GM23338 (cell line): ENCODE data around the gene CD83. TPM values are rescaled to one million over a fixed set of nuclear protein-coding genes. Genes with fewer than 3 reads are reported as not detected.

Source experiments
- ATAC-seq: fragments of 200-7000 bp; cut with Tn5 transposase; 3 replicates; pipeline ENCODE4 v1.9.1; 2020
- DNase-seq: peaks from one replicate; pipeline ENCODE4 v3.0.0-alpha.2; 2015; ENCODE audit warnings: low spot score
- H2AFZ ChIP-seq: fragments of 200-600 bp; sonication (generic); 2 replicates; pipeline ENCODE4 v1.8.0; 2016; ENCODE audit warnings: antibody characterized with exemption, mild to moderate bottlenecking, moderate library complexity
- H3F3A ChIP-seq: fragments of 200-600 bp; sonication (generic); replicated peaks from 2 replicates; pipeline ENCODE4 v1.8.0; 2017; ENCODE audit warnings: antibody characterized with exemption, mixed run types, low read depth
- H3K27ac ChIP-seq: fragments of 200-600 bp; sonication (generic); 2 replicates; pipeline ENCODE4 v1.6.1; 2016; ENCODE audit warnings: low read depth
- H3K27me3 ChIP-seq: fragments of 200-600 bp; sonication (generic); 2 replicates; pipeline ENCODE4 v1.8.0; 2016; ENCODE audit warnings: mild to moderate bottlenecking, mixed run types, moderate library complexity; ENCODE audit not compliant: insufficient read depth
- H3K36me3 ChIP-seq: fragments of 200-600 bp; sonication (generic); 2 replicates; pipeline ENCODE4 v1.8.0; 2016; ENCODE audit warnings: mild to moderate bottlenecking; ENCODE audit not compliant: insufficient read depth
- H3K4me1 ChIP-seq: fragments of 200-600 bp; sonication (generic); 2 replicates; pipeline ENCODE4 v1.8.0; 2016; ENCODE audit warnings: mild to moderate bottlenecking, moderate library complexity; ENCODE audit not compliant: insufficient read depth
- H3K4me2 ChIP-seq: fragments of 200-600 bp; sonication (generic); 2 replicates; pipeline ENCODE4 v1.7.1; 2017; ENCODE audit warnings: mixed run types
- H3K4me3 ChIP-seq: fragments of 200-600 bp; sonication (generic); 2 replicates; pipeline ENCODE4 v1.6.1; 2016; ENCODE audit warnings: mixed run types
- H3K79me2 ChIP-seq: fragments of 200-600 bp; sonication (generic); replicated peaks from 2 replicates; pipeline ENCODE4 v1.8.0; 2017; ENCODE audit warnings: mild to moderate bottlenecking; ENCODE audit not compliant: insufficient read depth
- H3K9me2 ChIP-seq: fragments of 200-600 bp; sonication (generic); 2 replicates; pipeline ENCODE4 v1.8.0; 2017; ENCODE audit not compliant: insufficient read depth
- H4K20me1 ChIP-seq: fragments of 200-600 bp; sonication (generic); replicated peaks from 2 replicates; pipeline ENCODE4 v1.8.0; 2017; ENCODE audit warnings: mild to moderate bottlenecking; ENCODE audit not compliant: insufficient read depth
- H3K27ac Mint-ChIP-seq: 2 replicates; pipeline ENCODE4 v1.8.0; 2020; ENCODE audit warnings: inconsistent platforms, mild to moderate bottlenecking, moderate library complexity, mixed read lengths
- H3K27me3 Mint-ChIP-seq: 3 replicates; pipeline ENCODE4 v1.8.0; 2022; ENCODE audit warnings: low read depth, mild to moderate bottlenecking, moderate library complexity, mixed read lengths, inconsistent platforms; ENCODE audit not compliant: insufficient read depth, poor library complexity
- H3K36me3 Mint-ChIP-seq: 3 replicates; pipeline ENCODE4 v1.8.0; 2021; ENCODE audit warnings: low read depth, mild to moderate bottlenecking, inconsistent platforms, moderate library complexity, mixed read lengths
- H3K4me1 Mint-ChIP-seq: 3 replicates; pipeline ENCODE4 v1.8.0; 2020; ENCODE audit warnings: mild to moderate bottlenecking, inconsistent platforms, mixed read lengths
- H3K4me3 Mint-ChIP-seq: 3 replicates; pipeline ENCODE4 v1.8.0; 2021; ENCODE audit warnings: moderate library complexity, mild to moderate bottlenecking, inconsistent platforms, mixed read lengths
- H3K9me3 Mint-ChIP-seq: 3 replicates; pipeline ENCODE4 v1.8.0; 2020; ENCODE audit warnings: moderate library complexity, mild to moderate bottlenecking, inconsistent platforms, mixed read lengths
- CREB1 ChIP-seq: fragments of 250-450 bp; sonication (Bioruptor Pico); IDR thresholded peaks from 2 replicates; pipeline ENCODE4 v1.5.0; 2020; ENCODE audit warnings: low read depth, mild to moderate bottlenecking, moderate library complexity
- EZH2 ChIP-seq: fragments of 200-600 bp; sonication (generic); IDR thresholded peaks from one replicate; pipeline ENCODE4 v1.8.0; 2017; ENCODE audit warnings: antibody characterized with exemption, mild to moderate bottlenecking, low read depth; ENCODE audit not compliant: unreplicated experiment
- EZH2phosphoT487 ChIP-seq: fragments of 200-600 bp; sonication (generic); IDR thresholded peaks from one replicate; pipeline ENCODE4 v1.8.1; 2018; ENCODE audit warnings: antibody characterized with exemption; ENCODE audit not compliant: unreplicated experiment
- JUNB ChIP-seq: IDR thresholded peaks from one replicate; pipeline ENCODE4 v1.6.1; 2016; ENCODE audit warnings: antibody characterized with exemption; ENCODE audit not compliant: unreplicated experiment
- STAT1 ChIP-seq: IDR thresholded peaks from one replicate; pipeline ENCODE4 v1.6.1; 2016; ENCODE audit warnings: antibody characterized with exemption; ENCODE audit not compliant: unreplicated experiment
- ZNF331 ChIP-seq: fragments of 250-450 bp; sonication (Bioruptor Pico); IDR thresholded peaks from 2 replicates; pipeline ENCODE4 v1.5.0; 2020; ENCODE audit warnings: low read depth, mild to moderate bottlenecking, moderate library complexity
- polyA plus RNA-seq: library from polyadenylated mRNA; unstranded; fragments of >200 nt; fragmentation: Nextera tagmentation; extraction: Ambion mirVana; gene quantifications from 2 replicates; pipeline ENCODE4 v1.2.1, GENCODE V29; 2016
- total RNA-seq: library from RNA; depleted of rRNA; stranded (reverse); fragments of >200 nt; shearing (Covaris generic); gene quantifications from 2 replicates; pipeline ENCODE4 v1.2.3, GENCODE V29; 2014
- TF ChIP-seq, protein P1 (sequence below), 2 experiments: fragments of 200-600 bp in 1 of 2; sonication (generic) in 1 of 2; conservative IDR thresholded peaks; 2 replicates each; pipeline versions ENCODE4 v1.5.1 to v1.6.1; 2016 to 2017; ENCODE audit warnings: antibody characterized with exemption in 2 of 2, low read depth in 2 of 2, mild to moderate bottlenecking in 2 of 2, moderate library complexity in 1 of 2
- TF ChIP-seq, protein P2 (sequence below): IDR thresholded peaks from one replicate; pipeline ENCODE4 v1.6.1; 2018; ENCODE audit warnings: antibody characterized with exemption; ENCODE audit not compliant: unreplicated experiment

Gene CD83
- total and polyA plus RNA-seq, 2 experiments from 2014 or later: 8.1 to 13.2 TPM

DNA sequence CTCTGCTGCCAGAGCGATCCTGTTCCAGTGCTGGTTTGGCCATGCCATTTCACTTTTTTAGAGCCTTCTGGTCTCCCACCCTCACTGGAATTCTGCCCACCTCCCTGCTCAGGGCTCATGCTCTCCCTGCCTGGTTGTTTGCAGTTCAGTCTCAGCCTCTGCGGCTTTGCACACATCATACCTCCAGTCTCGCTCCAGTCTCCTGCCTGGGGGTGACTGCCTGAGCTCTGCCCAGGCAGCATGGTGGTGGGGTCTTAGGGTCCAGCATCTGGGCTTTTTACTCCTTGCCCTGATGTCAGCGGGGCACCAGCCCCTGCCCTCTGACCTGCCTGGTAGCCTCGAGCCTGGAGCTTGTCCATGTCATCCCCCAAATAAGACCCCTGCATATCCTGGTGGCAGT lies 30.9 kb downstream of the CD83 start (continued):
- TF ChIP-seq, protein P1, sequence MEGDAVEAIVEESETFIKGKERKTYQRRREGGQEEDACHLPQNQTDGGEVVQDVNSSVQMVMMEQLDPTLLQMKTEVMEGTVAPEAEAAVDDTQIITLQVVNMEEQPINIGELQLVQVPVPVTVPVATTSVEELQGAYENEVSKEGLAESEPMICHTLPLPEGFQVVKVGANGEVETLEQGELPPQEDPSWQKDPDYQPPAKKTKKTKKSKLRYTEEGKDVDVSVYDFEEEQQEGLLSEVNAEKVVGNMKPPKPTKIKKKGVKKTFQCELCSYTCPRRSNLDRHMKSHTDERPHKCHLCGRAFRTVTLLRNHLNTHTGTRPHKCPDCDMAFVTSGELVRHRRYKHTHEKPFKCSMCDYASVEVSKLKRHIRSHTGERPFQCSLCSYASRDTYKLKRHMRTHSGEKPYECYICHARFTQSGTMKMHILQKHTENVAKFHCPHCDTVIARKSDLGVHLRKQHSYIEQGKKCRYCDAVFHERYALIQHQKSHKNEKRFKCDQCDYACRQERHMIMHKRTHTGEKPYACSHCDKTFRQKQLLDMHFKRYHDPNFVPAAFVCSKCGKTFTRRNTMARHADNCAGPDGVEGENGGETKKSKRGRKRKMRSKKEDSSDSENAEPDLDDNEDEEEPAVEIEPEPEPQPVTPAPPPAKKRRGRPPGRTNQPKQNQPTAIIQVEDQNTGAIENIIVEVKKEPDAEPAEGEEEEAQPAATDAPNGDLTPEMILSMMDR (conservative IDR thresholded peaks at IDR 0.05; ENCODE audit: low read depth in 2 of 2): no peak
- TF ChIP-seq STAT1 (no peak), EZH2phosphoT487 (no peak), JUNB (no peak), EZH2 (no peak), CREB1 (no peak), ZNF331 (no peak)

DNA sequence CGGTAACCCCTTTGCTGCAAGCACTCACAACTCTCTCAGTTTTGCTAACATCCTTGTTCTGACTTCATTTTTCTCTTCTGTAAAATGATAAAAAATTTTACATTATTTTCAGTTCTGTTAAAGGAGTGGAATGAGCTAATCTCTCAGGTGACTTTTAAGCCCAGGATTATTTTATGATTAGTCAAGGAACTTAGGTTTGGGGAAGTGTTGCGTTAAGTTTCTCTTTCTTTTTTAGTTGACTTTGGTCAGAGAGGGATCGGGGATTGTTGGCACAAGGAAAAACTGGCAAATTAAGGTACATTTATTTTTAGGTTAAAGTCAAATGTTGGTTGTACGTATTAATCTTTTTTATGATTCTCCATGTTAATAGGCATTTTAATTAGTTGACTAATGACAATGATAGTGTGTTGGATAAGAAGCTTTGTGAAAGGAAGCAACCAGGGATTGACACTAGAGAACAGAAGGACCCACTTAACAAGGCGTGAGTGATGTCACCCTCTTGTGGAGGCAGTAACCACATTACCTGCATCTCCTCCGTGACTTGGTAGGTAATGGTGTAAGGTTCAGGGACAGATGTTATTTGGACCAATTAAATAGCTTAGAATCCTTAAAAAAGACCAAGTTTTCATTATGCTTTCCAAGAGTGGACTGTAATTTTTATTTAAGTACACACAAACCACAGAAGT lies 31.6 kb downstream of the CD83 start:
- H3F3A ChIP-seq: no peaks in the 10 kb centered on the region
- DNase-seq (no peak), ATAC-seq (no peak)
- H3K36me3 ChIP-seq: no peaks in the 10 kb centered on the region
- Mint-ChIP-seq H3K27me3 (peaks cover 8% of the 10 kb centered on the region), H3K9me3 (no peaks in the 10 kb centered on the region; the same call in 2 of the 3 replicates), H3K4me3 (no peak overlapping the region), H3K27ac (no peak overlapping the region), H3K4me1 (peaks cover 6% of the 10 kb centered on the region), H3K36me3 (no peaks in the 10 kb centered on the region; the same call in 2 of the 3 replicates)
- no peaks in the 10 kb centered on the region for H3K27me3 ChIP-seq
- no peaks in the 10 kb centered on the region; the same call in 1 of the 2 replicates for H3K4me1 ChIP-seq
- H4K20me1 ChIP-seq: no peaks in the 10 kb centered on the region
- no peaks in the 10 kb centered on the region for H3K79me2 ChIP-seq
- TF ChIP-seq, protein P1 (conservative IDR thresholded peaks at IDR 0.05; ENCODE audit: low read depth in 2 of 2): peak in 1 of 2 experiments; percentile 45; a peak in 2 of 4 replicates
- TF ChIP-seq ZNF331 (no peak), JUNB (no peak)
- TF ChIP-seq, protein P2, sequence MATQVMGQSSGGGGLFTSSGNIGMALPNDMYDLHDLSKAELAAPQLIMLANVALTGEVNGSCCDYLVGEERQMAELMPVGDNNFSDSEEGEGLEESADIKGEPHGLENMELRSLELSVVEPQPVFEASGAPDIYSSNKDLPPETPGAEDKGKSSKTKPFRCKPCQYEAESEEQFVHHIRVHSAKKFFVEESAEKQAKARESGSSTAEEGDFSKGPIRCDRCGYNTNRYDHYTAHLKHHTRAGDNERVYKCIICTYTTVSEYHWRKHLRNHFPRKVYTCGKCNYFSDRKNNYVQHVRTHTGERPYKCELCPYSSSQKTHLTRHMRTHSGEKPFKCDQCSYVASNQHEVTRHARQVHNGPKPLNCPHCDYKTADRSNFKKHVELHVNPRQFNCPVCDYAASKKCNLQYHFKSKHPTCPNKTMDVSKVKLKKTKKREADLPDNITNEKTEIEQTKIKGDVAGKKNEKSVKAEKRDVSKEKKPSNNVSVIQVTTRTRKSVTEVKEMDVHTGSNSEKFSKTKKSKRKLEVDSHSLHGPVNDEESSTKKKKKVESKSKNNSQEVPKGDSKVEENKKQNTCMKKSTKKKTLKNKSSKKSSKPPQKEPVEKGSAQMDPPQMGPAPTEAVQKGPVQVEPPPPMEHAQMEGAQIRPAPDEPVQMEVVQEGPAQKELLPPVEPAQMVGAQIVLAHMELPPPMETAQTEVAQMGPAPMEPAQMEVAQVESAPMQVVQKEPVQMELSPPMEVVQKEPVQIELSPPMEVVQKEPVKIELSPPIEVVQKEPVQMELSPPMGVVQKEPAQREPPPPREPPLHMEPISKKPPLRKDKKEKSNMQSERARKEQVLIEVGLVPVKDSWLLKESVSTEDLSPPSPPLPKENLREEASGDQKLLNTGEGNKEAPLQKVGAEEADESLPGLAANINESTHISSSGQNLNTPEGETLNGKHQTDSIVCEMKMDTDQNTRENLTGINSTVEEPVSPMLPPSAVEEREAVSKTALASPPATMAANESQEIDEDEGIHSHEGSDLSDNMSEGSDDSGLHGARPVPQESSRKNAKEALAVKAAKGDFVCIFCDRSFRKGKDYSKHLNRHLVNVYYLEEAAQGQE: no peak
- no peak overlapping the region for H3K27ac ChIP-seq
- no peak overlapping the region for H3K4me3 ChIP-seq
- no peak overlapping the region for H3K4me2 ChIP-seq
- H3K9me2 ChIP-seq: no peaks in the 10 kb centered on the region
- H2AFZ ChIP-seq: no peak overlapping the region
